Panc1 (cell line): ENCODE results near the gene MRM1.

ENCODE experiments used
- CTCF ChIP-seq: fragments of 450-650 bp; IDR thresholded peaks from 2 replicates; pipeline ENCODE4 v1.5.1; 2017; ENCODE audit warnings: mild to moderate bottlenecking
- POLR2AphosphoS5 ChIP-seq: IDR thresholded peaks from 2 replicates; pipeline ENCODE4 v1.6.1; 2012; ENCODE audit warnings: mild to moderate bottlenecking, low read depth, low read length, moderate library complexity
- SIN3A ChIP-seq: IDR thresholded peaks from 2 replicates; pipeline ENCODE4 v1.6.1; 2012; ENCODE audit warnings: low read depth, mild to moderate bottlenecking, low read length, moderate library complexity, borderline replicate concordance; ENCODE audit not compliant: insufficient read depth
- TF ChIP-seq, protein P1 (sequence below), 2 experiments: IDR thresholded peaks; 2 replicates each; pipeline ENCODE4 v1.6.1; 2011 to 2012; ENCODE audit warnings: low read depth in 2 of 2, control low read depth in 1 of 2, low read length in 1 of 2, mild to moderate bottlenecking in 1 of 2, moderate library complexity in 1 of 2; ENCODE audit not compliant: insufficient read depth in 1 of 2

DNA sequence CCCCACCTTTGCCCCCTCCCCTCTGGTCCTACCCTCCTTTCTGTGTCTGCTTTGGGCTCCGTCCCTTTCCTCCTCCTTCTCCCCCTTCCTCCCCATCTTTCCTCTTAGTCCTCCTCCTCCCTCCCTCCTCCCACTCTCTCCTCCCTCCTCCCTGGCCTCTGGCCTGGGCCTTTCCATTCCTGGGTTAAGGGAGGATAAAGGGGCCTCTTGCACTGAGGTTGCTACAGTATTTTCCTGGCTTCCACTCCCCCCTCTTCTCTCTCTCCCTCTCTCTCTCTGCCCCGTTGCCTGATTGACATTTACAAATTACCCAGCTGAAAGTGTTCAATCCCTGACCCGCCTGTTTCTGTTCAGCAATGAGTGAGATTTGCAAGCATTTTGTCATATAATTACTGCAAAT lies 44.0 kb downstream of the MRM1 start:
- TF ChIP-seq CTCF (no peak), POLR2AphosphoS5 (no peak), SIN3A (no peak)
- TF ChIP-seq, protein P1, sequence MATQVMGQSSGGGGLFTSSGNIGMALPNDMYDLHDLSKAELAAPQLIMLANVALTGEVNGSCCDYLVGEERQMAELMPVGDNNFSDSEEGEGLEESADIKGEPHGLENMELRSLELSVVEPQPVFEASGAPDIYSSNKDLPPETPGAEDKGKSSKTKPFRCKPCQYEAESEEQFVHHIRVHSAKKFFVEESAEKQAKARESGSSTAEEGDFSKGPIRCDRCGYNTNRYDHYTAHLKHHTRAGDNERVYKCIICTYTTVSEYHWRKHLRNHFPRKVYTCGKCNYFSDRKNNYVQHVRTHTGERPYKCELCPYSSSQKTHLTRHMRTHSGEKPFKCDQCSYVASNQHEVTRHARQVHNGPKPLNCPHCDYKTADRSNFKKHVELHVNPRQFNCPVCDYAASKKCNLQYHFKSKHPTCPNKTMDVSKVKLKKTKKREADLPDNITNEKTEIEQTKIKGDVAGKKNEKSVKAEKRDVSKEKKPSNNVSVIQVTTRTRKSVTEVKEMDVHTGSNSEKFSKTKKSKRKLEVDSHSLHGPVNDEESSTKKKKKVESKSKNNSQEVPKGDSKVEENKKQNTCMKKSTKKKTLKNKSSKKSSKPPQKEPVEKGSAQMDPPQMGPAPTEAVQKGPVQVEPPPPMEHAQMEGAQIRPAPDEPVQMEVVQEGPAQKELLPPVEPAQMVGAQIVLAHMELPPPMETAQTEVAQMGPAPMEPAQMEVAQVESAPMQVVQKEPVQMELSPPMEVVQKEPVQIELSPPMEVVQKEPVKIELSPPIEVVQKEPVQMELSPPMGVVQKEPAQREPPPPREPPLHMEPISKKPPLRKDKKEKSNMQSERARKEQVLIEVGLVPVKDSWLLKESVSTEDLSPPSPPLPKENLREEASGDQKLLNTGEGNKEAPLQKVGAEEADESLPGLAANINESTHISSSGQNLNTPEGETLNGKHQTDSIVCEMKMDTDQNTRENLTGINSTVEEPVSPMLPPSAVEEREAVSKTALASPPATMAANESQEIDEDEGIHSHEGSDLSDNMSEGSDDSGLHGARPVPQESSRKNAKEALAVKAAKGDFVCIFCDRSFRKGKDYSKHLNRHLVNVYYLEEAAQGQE (IDR thresholded peaks at IDR 0.05; ENCODE audit: insufficient read depth in 1 of 2, low read depth in 2 of 2, low read length in 1 of 2): no peak
